HG03571 (cell line): ENCODE data around the gene MYCBP.
A peak's percentile ranks its signal among the peaks of the same experiment; 100 is the strongest.

Experiments
- ATAC-seq: cut with Tn5 transposase; IDR thresholded peaks from one replicate; pipeline ENCODE4 v1.9.1; 2021; ENCODE audit not compliant: unreplicated experiment

MYCBP gene

GRCh38 chr1:38826886-38827285, 46.3 kb downstream of the MYCBP start:
- no peak for ATAC-seq

GRCh38 chr1:38826262-38826661, 46.9 kb downstream of the MYCBP start:
- no peak for ATAC-seq

DNA sequence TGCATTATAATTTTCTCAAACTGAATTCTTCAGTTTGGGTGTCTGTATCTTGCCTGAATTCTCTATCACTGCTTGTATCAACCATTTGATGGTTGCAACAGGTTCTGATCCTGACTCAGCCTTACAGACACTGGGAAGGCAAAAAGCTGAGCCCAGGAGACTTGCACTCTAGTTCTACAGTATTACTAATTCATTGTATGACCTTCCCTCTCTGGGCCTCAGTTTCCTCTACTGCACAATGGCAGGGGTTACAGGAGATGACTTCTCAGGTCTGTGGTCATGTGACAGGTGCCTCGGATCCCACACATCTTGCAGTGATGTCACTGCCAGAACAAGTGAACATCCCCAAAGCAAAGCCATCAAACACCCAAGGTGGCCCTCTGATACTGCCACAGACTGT, 52.3 kb downstream of the MYCBP start:
- ATAC-seq: no peak

- ATAC-seq: no peak
These were observed 53.6 kb downstream of the MYCBP start for GRCh38 chr1:38819516-38819915.

- ATAC-seq: no peak
These were observed 54.1 kb downstream of the MYCBP start for GRCh38 chr1:38819040-38819439.

- no peak for ATAC-seq
These were observed 54.8 kb downstream of the MYCBP start for GRCh38 chr1:38818175-38818976.

GRCh38 chr1:38817267-38818174, 55.6 kb downstream of the MYCBP start:
- no peak for ATAC-seq

DNA sequence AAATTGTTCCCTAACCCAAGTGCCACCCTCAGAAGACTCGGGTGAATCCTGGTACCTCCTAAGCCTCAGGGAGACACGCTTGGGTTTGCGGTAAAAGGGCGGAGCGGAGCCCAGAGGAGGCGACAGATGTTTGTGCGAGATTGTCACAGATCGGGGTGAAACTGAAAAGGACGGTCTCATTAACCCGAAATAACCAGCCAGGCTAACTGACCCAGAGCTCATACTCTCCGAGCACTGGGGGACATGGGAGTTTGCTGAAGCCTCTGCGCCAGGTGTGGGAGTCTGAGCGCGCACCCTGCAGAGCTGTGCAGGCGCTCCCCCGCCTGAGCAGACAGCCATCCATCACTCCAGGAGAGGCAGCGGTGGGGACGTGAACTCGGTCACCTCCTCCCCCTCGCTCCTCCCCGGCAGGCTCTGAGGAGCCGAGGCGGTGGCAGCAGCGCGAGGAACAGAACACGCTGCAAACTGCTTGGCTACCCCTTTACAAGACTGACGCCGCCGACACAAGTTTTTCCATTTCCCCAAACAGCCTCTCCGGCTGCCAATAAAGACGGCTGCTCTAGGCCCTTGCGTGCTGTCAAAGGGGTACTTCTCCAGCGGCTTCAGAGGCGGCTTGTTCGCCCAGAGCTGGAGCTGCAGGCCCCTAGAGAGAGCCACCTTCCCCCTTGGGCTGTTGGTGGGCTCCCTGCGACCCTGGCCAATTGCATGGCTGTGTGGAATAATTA, 57.1 kb downstream of the MYCBP start:
- peak; percentile 61 for ATAC-seq

GRCh38 chr1:38814984-38815464, 58.1 kb downstream of the MYCBP start:
- ATAC-seq: no peak

GRCh38 chr1:38814444-38814983, 58.6 kb downstream of the MYCBP start:
- ATAC-seq: no peak

GRCh38 chr1:38812981-38813380, 60.2 kb downstream of the MYCBP start:
- no peak for ATAC-seq
